ENCODE measurements around the gene ZBTB47.

Gene ZBTB47

DNA sequence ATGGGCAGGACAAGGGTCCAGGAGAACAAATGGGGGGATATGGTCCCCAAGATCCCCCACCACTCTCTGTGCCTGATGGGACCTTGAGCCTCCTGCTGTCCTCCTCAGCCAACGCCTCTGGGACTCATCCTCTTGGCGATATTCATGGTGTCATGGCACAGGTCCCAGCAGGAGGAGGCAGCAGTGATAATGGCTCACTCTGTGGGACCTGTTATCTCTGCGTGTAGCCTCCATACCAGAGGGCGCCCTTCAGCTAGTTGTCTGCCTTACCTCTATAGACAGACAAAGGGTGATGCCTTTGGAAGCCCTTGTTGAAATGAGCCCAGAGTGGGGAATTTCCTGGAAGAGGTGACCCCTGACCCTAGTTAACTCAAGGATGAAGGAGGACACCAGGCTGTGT lies 7.4 kb downstream of the ZBTB47 start:
- Histone ChIP-seq H3K36me3 (replicated peaks; ENCODE audit: low read depth, low read length) (no peaks in the 10 kb centered on the region), H2AFZ (ENCODE audit: low read depth, low read length) (no peak overlapping the region), H3K9me3 (ENCODE audit: insufficient read depth, low read length) (no peaks in the 10 kb centered on the region), H4K20me1 (ENCODE audit: insufficient read depth, low read length) (no peaks in the 10 kb centered on the region; the same call in 1 of the 2 replicates), H3K4me1 (ENCODE audit: low read length) (no peaks in the 10 kb centered on the region), H3K27ac (ENCODE audit: low read length) (no peak overlapping the region), H3K4me2 (ENCODE audit: low read length) (no peak overlapping the region), H3K79me2 (ENCODE audit: low read length) (no peaks in the 10 kb centered on the region), H3K4me3 (ENCODE audit: low read length) (no peak overlapping the region), H3K9ac (ENCODE audit: low read length) (no peak overlapping the region), H3K27me3 (ENCODE audit: low read depth, low read length) (no peaks in the 10 kb centered on the region)
- no peak for TF ChIP-seq EZH2phosphoT487 (IDR thresholded peaks at IDR 0.05; ENCODE audit: low read depth)
- TF ChIP-seq, protein P1, sequence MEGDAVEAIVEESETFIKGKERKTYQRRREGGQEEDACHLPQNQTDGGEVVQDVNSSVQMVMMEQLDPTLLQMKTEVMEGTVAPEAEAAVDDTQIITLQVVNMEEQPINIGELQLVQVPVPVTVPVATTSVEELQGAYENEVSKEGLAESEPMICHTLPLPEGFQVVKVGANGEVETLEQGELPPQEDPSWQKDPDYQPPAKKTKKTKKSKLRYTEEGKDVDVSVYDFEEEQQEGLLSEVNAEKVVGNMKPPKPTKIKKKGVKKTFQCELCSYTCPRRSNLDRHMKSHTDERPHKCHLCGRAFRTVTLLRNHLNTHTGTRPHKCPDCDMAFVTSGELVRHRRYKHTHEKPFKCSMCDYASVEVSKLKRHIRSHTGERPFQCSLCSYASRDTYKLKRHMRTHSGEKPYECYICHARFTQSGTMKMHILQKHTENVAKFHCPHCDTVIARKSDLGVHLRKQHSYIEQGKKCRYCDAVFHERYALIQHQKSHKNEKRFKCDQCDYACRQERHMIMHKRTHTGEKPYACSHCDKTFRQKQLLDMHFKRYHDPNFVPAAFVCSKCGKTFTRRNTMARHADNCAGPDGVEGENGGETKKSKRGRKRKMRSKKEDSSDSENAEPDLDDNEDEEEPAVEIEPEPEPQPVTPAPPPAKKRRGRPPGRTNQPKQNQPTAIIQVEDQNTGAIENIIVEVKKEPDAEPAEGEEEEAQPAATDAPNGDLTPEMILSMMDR (IDR thresholded peaks at IDR 0.05; ENCODE audit: low read depth, low read length), result peak; percentile 45

GRCh38 chr3:42661593-42662022 lies 8.1 kb downstream of the ZBTB47 start:
- Histone ChIP-seq H3K4me1 (ENCODE audit: low read length) (no peaks in the 10 kb centered on the region), H3K9ac (ENCODE audit: low read length) (no peak overlapping the region), H3K27ac (ENCODE audit: low read length) (no peak overlapping the region), H4K20me1 (ENCODE audit: insufficient read depth, low read length) (no peaks in the 10 kb centered on the region; the same call in 1 of the 2 replicates), H3K4me2 (ENCODE audit: low read length) (no peak overlapping the region), H3K36me3 (replicated peaks; ENCODE audit: low read depth, low read length) (no peaks in the 10 kb centered on the region), H3K79me2 (ENCODE audit: low read length) (no peaks in the 10 kb centered on the region), H3K27me3 (ENCODE audit: low read depth, low read length) (no peaks in the 10 kb centered on the region), H3K9me3 (ENCODE audit: insufficient read depth, low read length) (no peaks in the 10 kb centered on the region), H2AFZ (ENCODE audit: low read depth, low read length) (no peak overlapping the region), H3K4me3 (ENCODE audit: low read length) (no peak overlapping the region)
- no peak for TF ChIP-seq EZH2phosphoT487 (IDR thresholded peaks at IDR 0.05; ENCODE audit: low read depth)
- TF ChIP-seq, protein P1 (IDR thresholded peaks at IDR 0.05; ENCODE audit: low read depth, low read length), result no peak

- H3K27me3 ChIP-seq (ENCODE audit: low read depth, low read length), result no peaks in the 10 kb centered on the region
- H3K27ac ChIP-seq (ENCODE audit: low read length), result no peak overlapping the region
- no peaks in the 10 kb centered on the region for H3K79me2 ChIP-seq (ENCODE audit: low read length)
Observed at GRCh38 chr3:42662037-42662812, 8.7 kb downstream of the ZBTB47 start.

More at GRCh38 chr3:42662037-42662812, 8.7 kb downstream of the ZBTB47 start:
- Histone ChIP-seq H3K36me3 (replicated peaks; ENCODE audit: low read depth, low read length) (no peaks in the 10 kb centered on the region), H2AFZ (ENCODE audit: low read depth, low read length) (no peak overlapping the region), H3K9ac (ENCODE audit: low read length) (no peak overlapping the region), H3K4me2 (ENCODE audit: low read length) (no peak overlapping the region), H3K4me3 (ENCODE audit: low read length) (no peak overlapping the region), H3K4me1 (ENCODE audit: low read length) (no peaks in the 10 kb centered on the region), H4K20me1 (ENCODE audit: insufficient read depth, low read length) (no peaks in the 10 kb centered on the region; the same call in 1 of the 2 replicates), H3K9me3 (ENCODE audit: insufficient read depth, low read length) (no peaks in the 10 kb centered on the region)
- TF ChIP-seq, protein P1 (IDR thresholded peaks at IDR 0.05; ENCODE audit: low read depth, low read length), result no peak
- TF ChIP-seq EZH2phosphoT487 (IDR thresholded peaks at IDR 0.05; ENCODE audit: low read depth), result no peak

All from OCI-LY3 (cell line).